Measurements from ENCODE around the gene CMTM4. TPM values are rescaled to one million over a fixed set of nuclear protein-coding genes. Genes with fewer than 3 reads are reported as not detected.

The CMTM4 gene
- total RNA-seq, 1 donor from 2014 or later = 15.5 TPM

- Mint-ChIP-seq H3K4me1 (ENCODE audit: unreplicated experiment) (peaks cover 27% of the 10 kb centered on the region), H3K27me3 (ENCODE audit: unreplicated experiment) (peaks cover 7% of the 10 kb centered on the region), H3K36me3 (ENCODE audit: low read depth, unreplicated experiment) (no peaks in the 10 kb centered on the region), H3K9me3 (ENCODE audit: unreplicated experiment) (no peaks in the 10 kb centered on the region), H3K27ac (ENCODE audit: unreplicated experiment) (no peak overlapping the region), H3K4me3 (ENCODE audit: unreplicated experiment) (no peak overlapping the region)
- DNase-seq (ENCODE audit: low spot score) = no peak
- TF ChIP-seq CTCF (IDR thresholded peaks at IDR 0.05; ENCODE audit: unreplicated experiment) = no peak
Observed at GRCh38 chr16:66591018-66591417, 105.5 kb downstream of the CMTM4 start.

GRCh38 chr16:66590322-66590721, 106.2 kb downstream of the CMTM4 start:
- Mint-ChIP-seq H3K4me3 (ENCODE audit: unreplicated experiment) (no peak overlapping the region), H3K9me3 (ENCODE audit: unreplicated experiment) (no peaks in the 10 kb centered on the region), H3K36me3 (ENCODE audit: low read depth, unreplicated experiment) (no peaks in the 10 kb centered on the region), H3K27ac (ENCODE audit: unreplicated experiment) (no peak overlapping the region), H3K27me3 (ENCODE audit: unreplicated experiment) (peaks cover 12% of the 10 kb centered on the region), H3K4me1 (ENCODE audit: unreplicated experiment) (peaks cover 34% of the 10 kb centered on the region)
- TF ChIP-seq CTCF (IDR thresholded peaks at IDR 0.05; ENCODE audit: unreplicated experiment) = no peak
- DNase-seq (ENCODE audit: low spot score) = no peak

- Mint-ChIP-seq H3K27ac (ENCODE audit: unreplicated experiment) (no peak overlapping the region), H3K27me3 (ENCODE audit: unreplicated experiment) (peaks cover 12% of the 10 kb centered on the region), H3K4me1 (ENCODE audit: unreplicated experiment) (peaks cover 36% of the 10 kb centered on the region), H3K36me3 (ENCODE audit: low read depth, unreplicated experiment) (no peaks in the 10 kb centered on the region), H3K9me3 (ENCODE audit: unreplicated experiment) (no peaks in the 10 kb centered on the region), H3K4me3 (ENCODE audit: unreplicated experiment) (no peak overlapping the region)
- peak; percentile 36 for DNase-seq (ENCODE audit: low spot score)
- peak; percentile 24 for TF ChIP-seq CTCF (IDR thresholded peaks at IDR 0.05; ENCODE audit: unreplicated experiment)
Observed at GRCh38 chr16:66588981-66589713, 107.4 kb downstream of the CMTM4 start.

GRCh38 chr16:66587881-66588600, 108.5 kb downstream of the CMTM4 start:
- no peak for TF ChIP-seq CTCF (IDR thresholded peaks at IDR 0.05; ENCODE audit: unreplicated experiment)
- no peak for DNase-seq (ENCODE audit: low spot score)

More at GRCh38 chr16:66587881-66588600, 108.5 kb downstream of the CMTM4 start:
- Mint-ChIP-seq H3K27ac (ENCODE audit: unreplicated experiment) (peak overlapping the region; percentile 52), H3K36me3 (ENCODE audit: low read depth, unreplicated experiment) (no peaks in the 10 kb centered on the region), H3K9me3 (ENCODE audit: unreplicated experiment) (no peaks in the 10 kb centered on the region), H3K4me3 (ENCODE audit: unreplicated experiment) (no peak overlapping the region), H3K4me1 (ENCODE audit: unreplicated experiment) (peaks cover 41% of the 10 kb centered on the region), H3K27me3 (ENCODE audit: unreplicated experiment) (peaks cover 12% of the 10 kb centered on the region)

All from endothelial cell (in vitro differentiated cells).